Activated CD8-positive, alpha-beta T cell treated with anti-CD3 and anti-CD28 coated beads, Interleukin-2, amount 10 ng/mL, durations not matched to agents 7 days and 5 days (primary cell): ENCODE data around the gene SULT2A1. TPM values are rescaled to one million over a fixed set of nuclear protein-coding genes. Genes with fewer than 3 reads are reported as not detected.
"Not testable (repeated sequence)": the region's sequence is repeated elsewhere in the genome, so short reads cannot be mapped to it uniquely, and the experiment has no call there.

Experiments used
- ATAC-seq: fragments of 150-1000 bp; cut with Tn5 transposase; one replicate; pipeline ENCODE4 v1.10.0; 2021; ENCODE audit warnings: moderate library complexity
- CTCF ChIA-PET: fragments of 350-600 bp; sonication (Branson Sonifier 250); formaldehyde crosslinking; loops from one replicate; lab custom pipeline; 2021; ENCODE audit warnings: antibody characterized with exemption; lab: Charles Lee
- POLR2A ChIA-PET: fragments of 350-600 bp; sonication (Branson Sonifier 250); formaldehyde crosslinking; loops from one replicate; lab custom pipeline; 2021; ENCODE audit warnings: antibody characterized with exemption; lab: Charles Lee
- DNase-seq: peaks from one replicate; pipeline ENCODE4 v3.0.0-alpha.2; 2020
- H3K27ac Mint-ChIP-seq: one replicate; pipeline ENCODE4 v1.8.0; 2021; ENCODE audit warnings: mild to moderate bottlenecking, mixed read lengths
- H3K27me3 Mint-ChIP-seq: one replicate; pipeline ENCODE4 v1.8.0; 2021; ENCODE audit warnings: low read depth, mixed read lengths
- H3K36me3 Mint-ChIP-seq: one replicate; pipeline ENCODE4 v1.8.0; 2021; ENCODE audit warnings: low read depth, mixed read lengths
- H3K4me1 Mint-ChIP-seq: one replicate; pipeline ENCODE4 v1.8.0; 2021; ENCODE audit warnings: low read depth, mixed read lengths
- H3K4me3 Mint-ChIP-seq: one replicate; pipeline ENCODE4 v1.8.0; 2021; ENCODE audit warnings: mild to moderate bottlenecking, mixed read lengths
- H3K9me3 Mint-ChIP-seq: one replicate; pipeline ENCODE4 v1.8.0; 2022; ENCODE audit warnings: mixed read lengths; ENCODE audit not compliant: insufficient read depth
- total RNA-seq, 2 experiments: library from RNA; stranded (reverse); gene quantifications; one replicate each; pipeline ENCODE4 v1.2.3, GENCODE V29; 2021

The SULT2A1 gene
- total RNA-seq, 2 experiments from 2014 or later, result not detected

GRCh38 chr19:47891622-47891922, 5.5 kb upstream of the SULT2A1 start:
- H3K9me3 Mint-ChIP-seq, result no peaks in the 10 kb centered on the region
- no peak overlapping the region for H3K4me3 Mint-ChIP-seq
- H3K36me3 Mint-ChIP-seq, result no peaks in the 10 kb centered on the region
- ATAC-seq (no peak), DNase-seq (no peak)
- no peak overlapping the region for H3K27ac Mint-ChIP-seq
- CTCF ChIA-PET, result interaction anchor here (1.8 kb wide), 1 partner anchor 22 kb away, joined by 9 read pairs; no protein-coding TSS in a partner anchor
- no peaks in the 10 kb centered on the region for H3K4me1 Mint-ChIP-seq
- peaks cover 2% of the 10 kb centered on the region for H3K27me3 Mint-ChIP-seq
- POLR2A ChIA-PET, result no interaction called here

GRCh38 chr19:47890865-47891621, 4.9 kb upstream of the SULT2A1 start:
- Mint-ChIP-seq H3K4me1 (no peaks in the 10 kb centered on the region), H3K36me3 (no peaks in the 10 kb centered on the region), H3K27me3 (peaks cover 2% of the 10 kb centered on the region), H3K4me3 (no peak overlapping the region), H3K9me3 (no peaks in the 10 kb centered on the region), H3K27ac (no peak overlapping the region)
- ChIA-PET CTCF (interaction anchor here (1.8 kb wide), 1 partner anchor 22 kb away, joined by 9 read pairs; no protein-coding TSS in a partner anchor), POLR2A (no interaction called here)
- no peak for ATAC-seq
- DNase-seq, result no peak

- peaks cover 8% of the 10 kb centered on the region for H3K27me3 Mint-ChIP-seq
- no peak for ATAC-seq
- H3K4me1 Mint-ChIP-seq, result no peaks in the 10 kb centered on the region
- no peak overlapping the region for H3K27ac Mint-ChIP-seq
- CTCF ChIA-PET, result no interaction called here
- DNase-seq, result no peak
- no peak overlapping the region for H3K4me3 Mint-ChIP-seq
- no peaks in the 10 kb centered on the region for H3K9me3 Mint-ChIP-seq
- no peaks in the 10 kb centered on the region for H3K36me3 Mint-ChIP-seq
- POLR2A ChIA-PET, result no interaction called here
Measured at GRCh38 chr19:47885067-47885463, 1.1 kb downstream of the SULT2A1 start.

- Mint-ChIP-seq H3K4me1 (no peaks in the 10 kb centered on the region), H3K9me3 (no peaks in the 10 kb centered on the region), H3K4me3 (no peak overlapping the region), H3K36me3 (no peaks in the 10 kb centered on the region), H3K27me3 (peaks cover 8% of the 10 kb centered on the region), H3K27ac (no peak overlapping the region)
- no peak for DNase-seq
- CTCF ChIA-PET, result no interaction called here
- POLR2A ChIA-PET, result no interaction called here
- no peak for ATAC-seq
Measured at GRCh38 chr19:47882890-47883289, 3.2 kb downstream of the SULT2A1 start.

- POLR2A ChIA-PET, result no interaction called here
- Mint-ChIP-seq H3K27me3 (peaks cover 6% of the 10 kb centered on the region), H3K9me3 (no peaks in the 10 kb centered on the region), H3K36me3 (no peaks in the 10 kb centered on the region), H3K4me3 (no peak overlapping the region), H3K27ac (no peak overlapping the region), H3K4me1 (no peaks in the 10 kb centered on the region)
- CTCF ChIA-PET, result no interaction called here
- ATAC-seq (no peak), DNase-seq (no peak)
Measured at GRCh38 chr19:47881757-47882156, 4.4 kb downstream of the SULT2A1 start.

- H3K4me3 Mint-ChIP-seq, POLR2A ChIA-PET, H3K27me3 Mint-ChIP-seq, H3K36me3 Mint-ChIP-seq, H3K4me1 Mint-ChIP-seq, H3K27ac Mint-ChIP-seq, DNase-seq, ATAC-seq, H3K9me3 Mint-ChIP-seq: not testable (repeated sequence)
- CTCF ChIA-PET, result interaction anchor here (0.7 kb wide), 1 partner anchor 147 kb away, joined by 4 read pairs; no protein-coding TSS in a partner anchor
Measured at GRCh38 chr19:47879385-47879784, 6.7 kb downstream of the SULT2A1 start.

- Mint-ChIP-seq H3K4me1 (no peaks in the 10 kb centered on the region), H3K27me3 (peaks cover 2% of the 10 kb centered on the region), H3K9me3 (no peaks in the 10 kb centered on the region), H3K36me3 (no peaks in the 10 kb centered on the region), H3K27ac (no peak overlapping the region), H3K4me3 (no peak overlapping the region)
- ChIA-PET POLR2A (no interaction called here), CTCF (no interaction called here)
- DNase-seq (no peak), ATAC-seq (no peak)
Measured at GRCh38 chr19:47878906-47879305, 7.2 kb downstream of the SULT2A1 start.

GRCh38 chr19:47865166-47865565, 20.9 kb downstream of the SULT2A1 start:
- H3K27me3 Mint-ChIP-seq, result peaks cover 12% of the 10 kb centered on the region
- POLR2A ChIA-PET, result no interaction called here
- ATAC-seq, result no peak

GRCh38 chr19:47863514-47863936, 22.6 kb downstream of the SULT2A1 start:
- POLR2A ChIA-PET, result no interaction called here
- H3K4me3 Mint-ChIP-seq, result no peak overlapping the region
- H3K36me3 Mint-ChIP-seq, result no peaks in the 10 kb centered on the region
- H3K27me3 Mint-ChIP-seq, result peaks cover 12% of the 10 kb centered on the region
- DNase-seq, result peak; percentile 88
- H3K4me1 Mint-ChIP-seq, result no peaks in the 10 kb centered on the region
- H3K9me3 Mint-ChIP-seq, result no peaks in the 10 kb centered on the region
- peak; percentile 97 for ATAC-seq
- H3K27ac Mint-ChIP-seq, result no peak overlapping the region
- CTCF ChIA-PET, result interaction anchor here (0.9 to 1.6 kb wide), 9 partner anchors 8 to 144 kb away, joined by 3 to 7 read pairs (median 4); no protein-coding TSS in a partner anchor

More at GRCh38 chr19:47865166-47865565, 20.9 kb downstream of the SULT2A1 start:
- CTCF ChIA-PET, result interaction anchor here (0.7 to 1.5 kb wide), 3 partner anchors 11 to 51 kb away, joined by 3 to 4 read pairs (median 3); no protein-coding TSS in a partner anchor
- Mint-ChIP-seq H3K9me3 (no peaks in the 10 kb centered on the region), H3K36me3 (no peaks in the 10 kb centered on the region), H3K4me1 (peaks cover 3% of the 10 kb centered on the region), H3K27ac (no peak overlapping the region), H3K4me3 (no peak overlapping the region)
- no peak for DNase-seq

- H3K27me3 Mint-ChIP-seq, result peaks cover 12% of the 10 kb centered on the region
- H3K4me3 Mint-ChIP-seq, result no peak overlapping the region
- no peak overlapping the region for H3K27ac Mint-ChIP-seq
- no peaks in the 10 kb centered on the region for H3K4me1 Mint-ChIP-seq
- DNase-seq, result no peak
- no peaks in the 10 kb centered on the region for H3K9me3 Mint-ChIP-seq
- CTCF ChIA-PET, result no interaction called here
- POLR2A ChIA-PET, result no interaction called here
- no peak for ATAC-seq
- H3K36me3 Mint-ChIP-seq, result no peaks in the 10 kb centered on the region
Measured at GRCh38 chr19:47861630-47862029, 24.5 kb downstream of the SULT2A1 start.

GRCh38 chr19:47860602-47861297, 25.4 kb downstream of the SULT2A1 start:
- Mint-ChIP-seq H3K27ac (no peak overlapping the region), H3K36me3 (no peaks in the 10 kb centered on the region), H3K4me1 (no peaks in the 10 kb centered on the region), H3K9me3 (no peaks in the 10 kb centered on the region), H3K27me3 (peaks cover 12% of the 10 kb centered on the region), H3K4me3 (no peak overlapping the region)
- DNase-seq (no peak), ATAC-seq (no peak)
- POLR2A ChIA-PET, result no interaction called here
- CTCF ChIA-PET, result no interaction called here

- H3K4me3 Mint-ChIP-seq, H3K4me1 Mint-ChIP-seq, POLR2A ChIA-PET, CTCF ChIA-PET, ATAC-seq, DNase-seq, H3K36me3 Mint-ChIP-seq, H3K9me3 Mint-ChIP-seq, H3K27me3 Mint-ChIP-seq, H3K27ac Mint-ChIP-seq: not testable (repeated sequence)
Measured at GRCh38 chr19:47859838-47860237, 26.3 kb downstream of the SULT2A1 start.
